HG03565 (cell line): ENCODE results near the gene EDEM2.
"Not testable (repeated sequence)": the region's sequence is repeated elsewhere in the genome, so short reads cannot be mapped to it uniquely, and the experiment has no call there.

Source experiments
- ATAC-seq: cut with Tn5 transposase; IDR thresholded peaks from one replicate; pipeline ENCODE4 v1.9.1; 2021; ENCODE audit warnings: mild to moderate bottlenecking, moderate library complexity; ENCODE audit not compliant: unreplicated experiment

EDEM2 gene

GRCh38 chr20:35091816-35092523, 55.2 kb downstream of the EDEM2 start:
- no peak for ATAC-seq

GRCh38 chr20:35088231-35089145, 58.6 kb downstream of the EDEM2 start:
- ATAC-seq = no peak

GRCh38 chr20:35087791-35088190, 59.3 kb downstream of the EDEM2 start:
- no peak for ATAC-seq

GRCh38 chr20:35087355-35087754, 59.8 kb downstream of the EDEM2 start:
- ATAC-seq = no peak

GRCh38 chr20:35085477-35086225, 61.5 kb downstream of the EDEM2 start:
- ATAC-seq = no peak

GRCh38 chr20:35084998-35085397, 62.1 kb downstream of the EDEM2 start:
- no peak for ATAC-seq

- ATAC-seq = not testable (repeated sequence)
Measured at GRCh38 chr20:35080348-35080642, 66.8 kb downstream of the EDEM2 start.

- ATAC-seq = no peak
Measured at GRCh38 chr20:35079472-35080347, 67.4 kb downstream of the EDEM2 start.

- ATAC-seq = no peak
Measured at GRCh38 chr20:35077872-35078271, 69.3 kb downstream of the EDEM2 start.

GRCh38 chr20:35077341-35077740, 69.8 kb downstream of the EDEM2 start:
- ATAC-seq = no peak

GRCh38 chr20:35071436-35072153, 75.5 kb downstream of the EDEM2 start:
- ATAC-seq = not testable (repeated sequence)

GRCh38 chr20:35066194-35066593, 80.9 kb downstream of the EDEM2 start:
- ATAC-seq = no peak
